ENCODE measurements around the gene ZFAND3.

Gene ZFAND3

DNA sequence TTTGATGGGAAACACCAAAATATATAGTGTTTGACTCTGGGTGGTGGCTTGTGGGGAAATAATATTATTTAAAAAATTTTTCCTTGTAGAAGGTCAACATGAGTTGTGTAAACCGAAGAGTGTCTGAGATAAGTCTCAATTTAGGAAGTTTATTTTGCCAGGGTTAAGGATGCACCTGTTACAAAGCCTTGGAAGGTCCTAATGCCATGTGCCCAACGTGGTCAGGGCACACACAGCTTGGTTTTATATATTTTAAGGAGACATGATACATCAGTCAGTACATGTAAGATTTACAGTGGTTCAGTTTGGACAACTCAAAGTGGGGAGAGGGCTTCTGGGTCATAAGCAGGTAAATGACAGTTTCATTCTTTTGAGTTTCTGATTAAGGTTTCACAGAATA is 162.1 kb downstream of the ZFAND3 start:
- no peak overlapping the region for H3K4me3 ChIP-seq (ENCODE audit: insufficient read depth in 1 of 2, low read depth in 1 of 2, low read length in 2 of 2)
- H3K4me1 ChIP-seq (ENCODE audit: control insufficient read depth, insufficient read depth, low read depth, low read length), result peaks cover 3% of the 10 kb centered on the region
- H3K14ac ChIP-seq (ENCODE audit: low read length in 2 of 2), result no peak overlapping the region
- no peak overlapping the region for H3K4ac ChIP-seq (ENCODE audit: low read depth in 1 of 2, low read length in 2 of 2)
- H3K27me3 ChIP-seq (ENCODE audit: control insufficient read depth in 1 of 2, insufficient read depth in 1 of 2, low read length in 2 of 2), result no peaks in the 10 kb centered on the region
- H3K36me3 ChIP-seq (ENCODE audit: control insufficient read depth in 1 of 2, insufficient read depth in 2 of 2, low read depth in 1 of 2, low read length in 2 of 2), result no peaks in the 10 kb centered on the region
- no peak overlapping the region for H3K23ac ChIP-seq (ENCODE audit: low read length in 2 of 2)
- no peak overlapping the region for H2BK120ac ChIP-seq (ENCODE audit: low read depth, low read length)
- H2AK5ac ChIP-seq (ENCODE audit: low read length, severe bottlenecking), result no peak overlapping the region
- H3K9me3 ChIP-seq (ENCODE audit: control insufficient read depth, low read length), result no peaks in the 10 kb centered on the region
- no peak overlapping the region for H2BK12ac ChIP-seq (ENCODE audit: low read length in 2 of 2)
- no peak overlapping the region for H3K9ac ChIP-seq (ENCODE audit: low read length)
- 98% methylated on average over 2 of the region's 2 CpGs for WGBS
- DNase-seq, result no peak
- H3K27ac ChIP-seq (ENCODE audit: low read length, poor library complexity, severe bottlenecking), result no peak overlapping the region
- H2BK15ac ChIP-seq (ENCODE audit: low read depth, poor library complexity, severe bottlenecking), result no peak overlapping the region
- H2AFZ ChIP-seq (ENCODE audit: low read depth, low read length), result no peak overlapping the region
- H4K8ac ChIP-seq (ENCODE audit: low read length), result no peak overlapping the region
- no peak overlapping the region for H3K18ac ChIP-seq (ENCODE audit: low read depth in 1 of 2, low read length in 2 of 2)
- H3K79me1 ChIP-seq (replicated peaks; ENCODE audit: low read length, poor library complexity, severe bottlenecking), result peaks cover 11% of the 10 kb centered on the region
- H2BK5ac ChIP-seq (ENCODE audit: low read depth, low read length, poor library complexity, severe bottlenecking), result no peak overlapping the region
- no peak overlapping the region for H3K4me2 ChIP-seq (ENCODE audit: low read length, poor library complexity, severe bottlenecking)
- no peak overlapping the region for H4K91ac ChIP-seq (ENCODE audit: low read length)

DNA sequence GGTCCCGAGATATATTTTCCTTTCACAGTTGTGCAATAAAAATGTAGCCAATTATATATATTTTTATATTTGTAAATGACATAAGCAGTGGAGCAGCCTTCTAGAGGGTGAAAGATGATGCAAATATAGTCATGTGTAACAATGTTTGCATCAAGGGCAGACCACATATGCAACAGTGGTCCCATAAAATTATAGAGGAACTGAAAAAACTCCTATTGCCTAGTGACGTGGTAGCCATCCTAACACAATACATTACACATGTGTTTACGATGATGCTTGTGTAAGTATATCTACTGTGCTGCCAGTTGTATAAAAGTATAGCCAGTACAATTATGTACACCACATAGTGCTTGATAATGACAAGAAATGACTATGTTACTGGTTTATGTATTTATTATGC is 162.8 kb downstream of the ZFAND3 start:
- Histone ChIP-seq H3K9ac (ENCODE audit: low read length) (no peak overlapping the region), H4K91ac (ENCODE audit: low read length) (no peak overlapping the region), H2BK12ac (ENCODE audit: low read length in 2 of 2) (no peak overlapping the region), H2BK5ac (ENCODE audit: low read depth, low read length, poor library complexity, severe bottlenecking) (no peak overlapping the region), H3K27me3 (ENCODE audit: control insufficient read depth in 1 of 2, insufficient read depth in 1 of 2, low read length in 2 of 2) (no peaks in the 10 kb centered on the region), H3K4me1 (ENCODE audit: control insufficient read depth, insufficient read depth, low read depth, low read length) (peaks cover 3% of the 10 kb centered on the region), H3K27ac (ENCODE audit: low read length, poor library complexity, severe bottlenecking) (no peak overlapping the region), H4K8ac (ENCODE audit: low read length) (no peak overlapping the region), H2AK5ac (ENCODE audit: low read length, severe bottlenecking) (no peak overlapping the region), H2AFZ (ENCODE audit: low read depth, low read length) (no peak overlapping the region), H3K4me2 (ENCODE audit: low read length, poor library complexity, severe bottlenecking) (no peak overlapping the region), H3K9me3 (ENCODE audit: control insufficient read depth, low read length) (no peaks in the 10 kb centered on the region), H3K4me3 (ENCODE audit: insufficient read depth in 1 of 2, low read depth in 1 of 2, low read length in 2 of 2) (no peak overlapping the region), H2BK15ac (ENCODE audit: low read depth, poor library complexity, severe bottlenecking) (no peak overlapping the region), H3K79me1 (replicated peaks; ENCODE audit: low read length, poor library complexity, severe bottlenecking) (peaks cover 10% of the 10 kb centered on the region), H2BK120ac (ENCODE audit: low read depth, low read length) (no peak overlapping the region), H3K14ac (ENCODE audit: low read length in 2 of 2) (no peak overlapping the region), H3K36me3 (ENCODE audit: control insufficient read depth in 1 of 2, insufficient read depth in 2 of 2, low read depth in 1 of 2, low read length in 2 of 2) (no peaks in the 10 kb centered on the region), H3K18ac (ENCODE audit: low read depth in 1 of 2, low read length in 2 of 2) (no peak overlapping the region), H3K23ac (ENCODE audit: low read length in 2 of 2) (no peak overlapping the region), H3K4ac (ENCODE audit: low read depth in 1 of 2, low read length in 2 of 2) (no peak overlapping the region)
- no peak for DNase-seq
- WGBS, result no CpG with 5 or more reads among the region's 3 CpGs

DNA sequence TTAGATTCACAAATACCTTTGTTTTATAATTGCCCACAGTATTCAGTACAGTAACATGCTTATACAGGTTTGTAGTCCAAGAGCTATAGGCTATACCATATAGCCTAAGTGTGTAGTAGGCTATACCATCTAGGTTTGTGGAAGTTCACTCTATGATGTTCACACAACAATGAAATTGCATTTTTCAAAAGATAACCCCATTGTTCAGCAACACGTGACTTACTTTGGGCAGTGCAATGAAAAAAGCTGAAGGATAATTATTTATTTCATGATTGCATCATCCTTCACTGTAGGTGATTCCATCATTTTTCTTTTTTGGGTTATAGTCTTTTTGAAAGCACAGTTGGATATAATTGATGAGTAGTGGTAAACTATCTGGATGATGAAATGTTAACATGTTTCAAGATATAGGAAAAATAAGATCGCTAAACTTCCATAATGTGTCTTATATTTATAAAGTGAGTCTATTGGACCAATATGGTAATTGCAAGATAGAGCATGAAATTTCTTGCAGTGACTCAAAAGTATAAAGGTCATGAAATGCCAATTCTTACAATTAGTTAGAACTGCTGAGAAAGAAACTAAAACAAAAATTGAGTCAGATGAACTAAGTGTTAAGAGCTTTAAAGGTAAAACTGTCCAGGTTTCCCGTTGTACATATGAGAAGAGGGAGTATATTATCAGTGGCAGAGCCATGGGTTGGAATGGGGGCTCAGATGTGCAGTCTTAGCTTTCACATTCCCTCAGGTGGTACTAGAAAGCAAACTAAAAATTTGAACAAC is 164.4 kb downstream of the ZFAND3 start:
- Histone ChIP-seq H2BK15ac (ENCODE audit: low read depth, poor library complexity, severe bottlenecking) (no peak overlapping the region), H3K27ac (ENCODE audit: low read length, poor library complexity, severe bottlenecking) (no peak overlapping the region), H2BK5ac (ENCODE audit: low read depth, low read length, poor library complexity, severe bottlenecking) (no peak overlapping the region), H3K4me1 (ENCODE audit: control insufficient read depth, insufficient read depth, low read depth, low read length) (peaks cover 6% of the 10 kb centered on the region), H3K4ac (ENCODE audit: low read depth in 1 of 2, low read length in 2 of 2) (no peak overlapping the region), H2AFZ (ENCODE audit: low read depth, low read length) (no peak overlapping the region), H3K18ac (ENCODE audit: low read depth in 1 of 2, low read length in 2 of 2) (no peak overlapping the region), H3K27me3 (ENCODE audit: control insufficient read depth in 1 of 2, insufficient read depth in 1 of 2, low read length in 2 of 2) (no peaks in the 10 kb centered on the region), H4K91ac (ENCODE audit: low read length) (no peak overlapping the region), H3K14ac (ENCODE audit: low read length in 2 of 2) (no peak overlapping the region), H3K36me3 (ENCODE audit: control insufficient read depth in 1 of 2, insufficient read depth in 2 of 2, low read depth in 1 of 2, low read length in 2 of 2) (no peaks in the 10 kb centered on the region), H4K8ac (ENCODE audit: low read length) (no peak overlapping the region), H2BK12ac (ENCODE audit: low read length in 2 of 2) (no peak overlapping the region), H3K23ac (ENCODE audit: low read length in 2 of 2) (no peak overlapping the region), H3K4me3 (ENCODE audit: insufficient read depth in 1 of 2, low read depth in 1 of 2, low read length in 2 of 2) (no peak overlapping the region), H3K9me3 (ENCODE audit: control insufficient read depth, low read length) (no peaks in the 10 kb centered on the region), H3K4me2 (ENCODE audit: low read length, poor library complexity, severe bottlenecking) (no peak overlapping the region), H3K79me1 (replicated peaks; ENCODE audit: low read length, poor library complexity, severe bottlenecking) (peaks cover 9% of the 10 kb centered on the region), H2AK5ac (ENCODE audit: low read length, severe bottlenecking) (no peak overlapping the region), H2BK120ac (ENCODE audit: low read depth, low read length) (no peak overlapping the region), H3K9ac (ENCODE audit: low read length) (no peak overlapping the region)
- DNase-seq, result no peak
- WGBS, result 100% methylated on average over 3 of the region's 3 CpGs

- H3K9ac ChIP-seq (ENCODE audit: low read length), result no peak overlapping the region
- no peak overlapping the region for H3K4me2 ChIP-seq (ENCODE audit: low read length, poor library complexity, severe bottlenecking)
- no peak for DNase-seq
- peaks cover 7% of the 10 kb centered on the region for H3K79me1 ChIP-seq (replicated peaks; ENCODE audit: low read length, poor library complexity, severe bottlenecking)
- no peaks in the 10 kb centered on the region for H3K27me3 ChIP-seq (ENCODE audit: control insufficient read depth in 1 of 2, insufficient read depth in 1 of 2, low read length in 2 of 2)
- no peak overlapping the region for H2BK5ac ChIP-seq (ENCODE audit: low read depth, low read length, poor library complexity, severe bottlenecking)
- H3K9me3 ChIP-seq (ENCODE audit: control insufficient read depth, low read length), result no peaks in the 10 kb centered on the region
- H3K23ac ChIP-seq (ENCODE audit: low read length in 2 of 2), result no peak overlapping the region
- no peak overlapping the region for H3K4ac ChIP-seq (ENCODE audit: low read depth in 1 of 2, low read length in 2 of 2)
- no peak overlapping the region for H2AFZ ChIP-seq (ENCODE audit: low read depth, low read length)
- H3K14ac ChIP-seq (ENCODE audit: low read length in 2 of 2), result no peak overlapping the region
- WGBS, result 93% methylated on average over 2 of the region's 2 CpGs
- H2BK12ac ChIP-seq (ENCODE audit: low read length in 2 of 2), result no peak overlapping the region
- H3K27ac ChIP-seq (ENCODE audit: low read length, poor library complexity, severe bottlenecking), result no peak overlapping the region
- H4K8ac ChIP-seq (ENCODE audit: low read length), result no peak overlapping the region
- H3K18ac ChIP-seq (ENCODE audit: low read depth in 1 of 2, low read length in 2 of 2), result no peak overlapping the region
- H2BK15ac ChIP-seq (ENCODE audit: low read depth, poor library complexity, severe bottlenecking), result no peak overlapping the region
- peaks cover 8% of the 10 kb centered on the region for H3K4me1 ChIP-seq (ENCODE audit: control insufficient read depth, insufficient read depth, low read depth, low read length)
- H2BK120ac ChIP-seq (ENCODE audit: low read depth, low read length), result no peak overlapping the region
- H3K36me3 ChIP-seq (ENCODE audit: control insufficient read depth in 1 of 2, insufficient read depth in 2 of 2, low read depth in 1 of 2, low read length in 2 of 2), result no peaks in the 10 kb centered on the region
- no peak overlapping the region for H2AK5ac ChIP-seq (ENCODE audit: low read length, severe bottlenecking)
- H3K4me3 ChIP-seq (ENCODE audit: insufficient read depth in 1 of 2, low read depth in 1 of 2, low read length in 2 of 2), result no peak overlapping the region
- H4K91ac ChIP-seq (ENCODE audit: low read length), result no peak overlapping the region
These were observed 165.1 kb downstream of the ZFAND3 start for GRCh38 chr6:37984578-37984977.
